OCI-M1 (cell line): Measurements from ENCODE around the gene QRFP.

Source experiments
- DNase-seq: peaks from one replicate; lab custom pipeline; 2025; lab: John Stamatoyannopoulos, UW

QRFP gene

DNA sequence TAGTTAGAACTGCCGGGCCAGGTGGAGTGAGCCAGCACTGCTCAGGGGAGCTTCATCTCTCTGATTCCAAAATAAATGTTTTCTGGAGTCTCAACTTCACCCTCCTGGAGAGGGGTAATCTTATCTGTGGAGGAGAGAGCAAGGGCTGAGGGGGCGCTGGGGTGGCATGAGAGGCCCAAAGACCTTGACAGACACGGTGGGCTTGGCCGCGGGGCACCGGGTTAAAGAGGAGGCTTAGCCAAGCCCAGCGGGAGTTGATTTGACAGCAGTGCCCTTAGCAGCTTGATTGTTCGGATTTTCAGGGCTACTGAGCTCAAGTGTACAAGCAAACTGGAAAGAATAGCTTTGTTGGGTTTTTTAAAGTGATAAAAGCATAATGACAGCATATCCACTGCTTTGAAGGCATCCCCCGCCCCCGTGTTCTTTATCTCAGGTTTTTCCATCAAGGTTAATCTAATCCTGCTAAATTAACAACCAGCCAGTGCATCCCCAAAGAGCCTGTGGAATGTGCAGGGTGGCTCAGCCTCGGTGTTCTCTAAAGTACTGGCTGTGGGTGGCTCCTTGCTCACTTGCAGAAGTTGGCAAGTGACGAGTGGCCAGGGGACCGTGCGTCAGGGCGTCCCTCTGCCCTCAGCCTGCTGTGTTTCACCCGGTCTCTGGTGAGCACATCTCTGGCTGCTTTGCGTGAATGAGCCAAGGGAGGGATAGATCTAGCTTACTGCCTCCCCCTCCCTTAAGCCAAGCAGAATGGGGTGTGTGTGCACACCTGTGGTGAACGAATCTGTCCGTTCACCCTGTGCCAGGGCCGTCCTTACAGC lies 5.5 kb downstream of the QRFP start:
- DNase-seq, result no peak

DNA sequence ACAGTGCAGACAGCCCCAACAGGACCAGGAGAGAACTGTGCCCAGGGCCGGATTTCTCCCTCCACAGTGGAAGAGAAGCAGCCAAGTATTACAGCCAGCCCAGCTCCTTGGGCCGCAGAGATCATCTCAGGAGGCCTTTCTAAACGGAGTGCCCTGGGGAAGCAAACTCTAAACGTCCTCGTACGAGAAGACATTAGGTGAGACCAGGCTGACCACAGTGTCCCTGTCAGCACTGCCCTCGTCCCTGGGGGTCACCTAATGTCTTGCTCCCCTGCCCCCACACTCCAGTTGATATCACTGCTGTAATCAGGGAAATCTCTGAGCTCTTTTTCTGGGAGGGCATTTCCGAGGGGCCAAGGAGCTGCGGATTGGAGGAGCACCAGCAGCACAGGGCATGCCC lies 6.5 kb downstream of the QRFP start:
- no peak for DNase-seq

DNA sequence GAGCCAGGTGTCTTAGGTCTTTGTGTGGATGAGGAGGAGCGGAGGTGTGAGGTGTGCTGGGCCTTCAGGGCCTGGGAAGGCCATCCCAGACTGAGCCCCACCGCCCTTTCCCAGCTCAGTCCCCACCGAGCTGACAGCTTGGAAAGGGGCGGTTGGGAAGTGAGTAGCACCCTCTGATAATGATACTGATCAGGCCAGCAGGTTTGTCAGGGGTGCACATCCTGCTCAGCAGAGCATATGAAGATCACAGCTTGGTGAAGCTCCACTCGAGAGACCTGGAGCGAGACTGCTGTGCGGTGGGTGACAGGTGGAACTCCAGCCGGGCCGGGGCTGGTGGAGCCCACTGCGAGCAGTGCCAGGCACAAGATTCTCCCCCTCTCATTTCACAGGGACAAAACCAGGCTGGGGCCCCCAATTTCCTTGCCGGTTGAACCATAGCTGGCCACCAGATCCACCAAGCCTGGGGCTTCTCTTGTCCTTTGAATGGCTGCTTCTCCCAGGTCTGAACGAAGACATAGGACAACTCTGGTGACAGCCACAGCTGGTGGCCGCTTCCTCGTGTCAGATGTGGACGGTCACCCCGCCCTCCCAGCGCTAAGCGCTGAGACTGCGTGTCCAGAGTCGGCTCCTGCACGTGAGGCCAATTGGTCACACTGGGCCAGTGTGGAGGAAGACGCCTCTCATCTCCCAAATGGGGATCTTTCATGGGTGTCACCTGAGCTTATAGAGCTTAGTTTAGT lies 8.3 kb downstream of the QRFP start:
- DNase-seq, result no peak

GRCh38 chr9:130887494-130888144 lies 9.0 kb downstream of the QRFP start:
- no peak for DNase-seq

DNA sequence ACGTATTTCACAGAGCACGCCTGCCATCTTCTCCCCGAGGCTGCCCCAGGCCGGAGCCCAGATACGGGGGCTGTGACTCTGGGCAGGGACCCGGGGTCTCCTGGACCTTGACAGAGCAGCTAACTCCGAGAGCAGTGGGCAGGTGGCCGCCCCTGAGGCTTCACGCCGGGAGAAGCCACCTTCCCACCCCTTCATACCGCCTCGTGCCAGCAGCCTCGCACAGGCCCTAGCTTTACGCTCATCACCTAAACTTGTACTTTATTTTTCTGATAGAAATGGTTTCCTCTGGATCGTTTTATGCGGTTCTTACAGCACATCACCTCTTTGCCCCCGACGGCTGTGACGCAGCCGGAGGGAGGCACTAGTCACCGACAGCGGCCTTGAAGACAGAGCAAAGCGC lies 9.6 kb downstream of the QRFP start:
- DNase-seq, result no peak

DNA sequence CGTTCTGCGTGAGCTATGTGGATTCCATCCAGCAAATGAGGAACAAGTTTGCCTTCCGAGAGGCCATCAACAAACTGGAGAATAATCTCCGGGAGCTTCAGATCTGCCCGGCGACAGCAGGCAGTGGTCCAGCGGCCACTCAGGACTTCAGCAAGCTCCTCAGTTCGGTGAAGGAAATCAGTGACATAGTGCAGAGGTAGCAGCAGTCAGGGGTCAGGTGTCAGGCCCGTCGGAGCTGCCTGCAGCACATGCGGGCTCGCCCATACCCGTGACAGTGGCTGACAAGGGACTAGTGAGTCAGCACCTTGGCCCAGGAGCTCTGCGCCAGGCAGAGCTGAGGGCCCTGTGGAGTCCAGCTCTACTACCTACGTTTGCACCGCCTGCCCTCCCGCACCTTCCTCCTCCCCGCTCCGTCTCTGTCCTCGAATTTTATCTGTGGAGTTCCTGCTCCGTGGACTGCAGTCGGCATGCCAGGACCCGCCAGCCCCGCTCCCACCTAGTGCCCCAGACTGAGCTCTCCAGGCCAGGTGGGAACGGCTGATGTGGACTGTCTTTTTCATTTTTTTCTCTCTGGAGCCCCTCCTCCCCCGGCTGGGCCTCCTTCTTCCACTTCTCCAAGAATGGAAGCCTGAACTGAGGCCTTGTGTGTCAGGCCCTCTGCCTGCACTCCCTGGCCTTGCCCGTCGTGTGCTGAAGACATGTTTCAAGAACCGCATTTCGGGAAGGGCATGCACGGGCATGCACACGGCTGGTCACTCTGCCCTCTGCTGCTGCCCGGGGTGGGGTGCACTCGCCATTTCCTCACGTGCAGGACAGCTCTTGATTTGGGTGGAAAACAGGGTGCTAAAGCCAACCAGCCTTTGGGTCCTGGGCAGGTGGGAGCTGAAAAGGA lies 10.9 kb downstream of the QRFP start:
- no peak for DNase-seq

DNA sequence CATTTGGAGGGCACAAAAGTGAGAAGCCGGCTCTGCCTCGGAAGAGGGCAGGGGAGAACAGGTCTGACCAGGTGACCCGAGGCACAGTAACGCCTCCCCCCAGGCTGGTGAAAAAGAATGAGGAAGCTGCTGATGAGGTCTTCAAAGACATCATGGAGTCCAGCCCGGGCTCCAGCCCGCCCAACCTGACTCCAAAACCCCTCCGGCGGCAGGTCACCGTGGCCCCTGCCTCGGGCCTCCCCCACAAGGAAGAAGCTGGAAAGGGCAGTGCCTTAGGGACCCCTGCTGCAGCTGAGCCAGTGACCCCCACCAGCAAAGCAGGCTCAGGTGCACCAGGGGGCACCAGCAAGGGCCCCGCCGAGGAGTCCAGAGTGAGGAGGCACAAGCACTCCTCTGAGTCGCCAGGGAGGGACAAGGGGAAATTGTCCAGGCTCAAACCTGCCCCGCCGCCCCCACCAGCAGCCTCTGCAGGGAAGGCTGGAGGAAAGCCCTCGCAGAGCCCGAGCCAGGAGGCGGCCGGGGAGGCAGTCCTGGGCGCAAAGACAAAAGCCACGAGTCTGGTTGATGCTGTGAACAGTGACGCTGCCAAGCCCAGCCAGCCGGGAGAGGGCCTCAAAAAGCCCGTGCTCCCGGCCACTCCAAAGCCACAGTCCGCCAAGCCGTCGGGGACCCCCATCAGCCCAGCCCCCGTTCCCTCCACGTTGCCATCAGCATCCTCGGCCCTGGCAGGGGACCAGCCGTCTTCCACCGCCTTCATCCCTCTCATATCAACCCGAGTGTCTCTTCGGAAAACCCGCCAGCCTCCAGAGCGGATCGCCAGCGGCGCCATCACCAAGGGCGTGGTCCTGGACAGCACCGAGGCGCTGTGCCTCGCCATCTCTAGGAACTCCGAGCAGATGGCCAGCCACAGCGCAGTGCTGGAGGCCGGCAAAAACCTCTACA lies 11.8 kb downstream of the QRFP start:
- no peak for DNase-seq

GRCh38 chr9:130884111-130884531 lies 12.5 kb downstream of the QRFP start:
- DNase-seq, result no peak

DNA sequence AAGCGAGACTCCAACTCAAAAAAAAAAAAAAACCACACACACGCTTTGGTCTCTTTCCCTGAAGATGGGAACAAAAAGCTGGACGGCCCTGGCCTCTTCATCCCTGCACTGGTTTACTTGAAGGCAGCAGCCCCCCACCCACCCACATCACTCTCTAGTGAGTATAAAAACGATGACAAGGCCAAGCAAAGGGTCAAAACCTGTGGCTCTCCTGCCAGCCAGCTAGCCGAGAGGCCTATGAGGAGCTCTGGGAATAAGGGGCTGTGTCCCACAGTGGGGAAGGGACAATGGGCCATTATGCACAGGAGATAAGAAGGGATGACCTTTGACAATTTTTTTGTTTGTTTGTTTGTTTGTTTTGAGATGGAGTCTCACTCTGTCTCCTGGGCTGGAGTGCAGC lies 13.1 kb downstream of the QRFP start:
- DNase-seq, result no peak

GRCh38 chr9:130882696-130883225 lies 13.9 kb downstream of the QRFP start:
- no peak for DNase-seq

GRCh38 chr9:130881516-130881915 lies 15.1 kb downstream of the QRFP start:
- DNase-seq, result no peak

DNA sequence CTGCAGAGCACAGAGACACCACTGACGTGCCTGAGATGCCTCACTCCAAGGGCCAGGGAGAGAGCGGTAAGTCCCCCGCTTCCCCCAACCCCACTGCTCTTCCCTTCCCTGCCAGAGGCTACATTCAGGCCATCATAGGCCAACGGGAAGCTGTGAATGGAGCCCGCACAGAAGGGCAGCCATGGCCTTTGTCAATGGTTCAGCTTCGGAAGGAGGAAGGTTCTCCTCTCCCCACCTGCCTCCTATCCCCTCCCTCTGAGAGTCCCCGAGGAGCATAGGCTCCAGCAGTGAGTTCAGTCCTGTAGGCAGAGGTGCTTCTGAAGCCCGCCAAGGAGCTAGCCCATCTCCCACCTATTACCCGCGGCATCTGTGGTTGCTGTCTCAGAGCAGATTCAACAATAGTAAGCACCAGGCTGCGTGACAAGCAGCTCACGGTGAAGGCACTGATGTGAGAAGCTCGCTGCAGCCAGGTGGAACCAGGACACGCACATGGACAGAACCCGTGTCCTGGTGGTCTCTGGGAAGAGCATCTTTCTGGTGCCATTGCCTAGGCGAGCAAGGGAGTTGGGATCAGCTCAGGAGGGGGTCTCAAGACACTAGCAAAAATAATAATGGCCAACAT lies 15.9 kb downstream of the QRFP start:
- DNase-seq, result no peak

DNA sequence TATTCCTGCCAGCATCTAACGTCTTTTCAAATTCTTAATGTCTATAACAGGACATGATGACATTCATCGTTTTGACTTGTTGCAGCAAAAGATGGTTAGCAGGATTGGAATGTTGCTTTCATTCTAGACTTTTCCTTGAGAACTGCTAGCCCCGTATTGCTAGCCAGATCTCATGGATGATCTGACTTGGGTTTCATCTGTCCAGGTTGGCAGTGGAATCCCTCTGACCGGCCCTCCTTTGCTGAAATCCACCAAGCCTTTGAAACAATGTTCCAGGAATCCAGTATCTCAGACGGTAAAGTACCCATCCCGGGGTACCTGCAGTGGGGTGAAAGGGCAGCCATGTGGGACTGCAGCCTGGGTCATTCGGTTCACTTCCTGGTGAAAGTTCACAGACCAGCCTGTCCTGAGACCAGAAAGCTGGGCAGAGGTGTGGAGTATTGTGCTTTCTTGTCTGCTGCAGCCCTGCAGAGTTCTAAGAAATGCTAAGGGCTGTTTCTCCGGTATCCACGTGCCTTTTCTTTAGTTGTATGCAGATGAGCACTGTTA lies 16.7 kb downstream of the QRFP start:
- DNase-seq, result no peak

DNA sequence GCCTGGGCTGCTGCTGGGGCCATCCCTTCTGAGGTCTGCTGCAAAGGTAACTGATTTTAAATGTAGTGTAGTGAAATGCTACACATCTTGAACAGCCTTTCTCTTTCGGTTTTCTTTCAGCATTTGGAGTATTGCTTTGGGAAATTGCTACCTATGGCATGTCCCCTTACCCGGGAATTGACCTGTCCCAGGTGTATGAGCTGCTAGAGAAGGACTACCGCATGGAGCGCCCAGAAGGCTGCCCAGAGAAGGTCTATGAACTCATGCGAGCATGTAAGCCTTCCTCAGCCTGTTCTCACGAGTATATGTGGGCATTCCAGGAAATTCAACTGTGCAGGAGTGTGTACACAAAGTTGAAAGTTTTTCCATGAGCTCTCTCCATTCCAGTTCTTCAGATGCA lies 18.3 kb downstream of the QRFP start:
- no peak for DNase-seq

DNA sequence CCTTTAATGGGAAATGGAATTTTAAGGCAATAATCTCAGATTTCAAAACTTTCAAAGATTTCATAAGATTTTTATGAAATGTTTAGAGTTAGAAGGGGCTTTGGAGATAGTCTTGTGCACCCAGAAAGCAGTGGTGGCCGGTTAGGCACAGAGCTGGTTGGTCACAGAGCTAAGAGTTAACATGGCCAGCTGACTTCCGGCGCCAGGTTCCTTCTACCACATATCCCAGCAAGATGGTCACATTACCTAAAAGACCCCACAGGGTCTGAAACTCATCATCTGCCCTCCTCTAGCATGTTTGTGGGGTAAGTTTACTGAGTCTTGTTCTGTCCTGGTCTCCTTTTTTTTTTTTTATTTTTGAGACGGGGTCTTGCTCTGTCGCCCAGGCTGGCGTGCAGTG lies 19.3 kb downstream of the QRFP start:
- no peak for DNase-seq

DNA sequence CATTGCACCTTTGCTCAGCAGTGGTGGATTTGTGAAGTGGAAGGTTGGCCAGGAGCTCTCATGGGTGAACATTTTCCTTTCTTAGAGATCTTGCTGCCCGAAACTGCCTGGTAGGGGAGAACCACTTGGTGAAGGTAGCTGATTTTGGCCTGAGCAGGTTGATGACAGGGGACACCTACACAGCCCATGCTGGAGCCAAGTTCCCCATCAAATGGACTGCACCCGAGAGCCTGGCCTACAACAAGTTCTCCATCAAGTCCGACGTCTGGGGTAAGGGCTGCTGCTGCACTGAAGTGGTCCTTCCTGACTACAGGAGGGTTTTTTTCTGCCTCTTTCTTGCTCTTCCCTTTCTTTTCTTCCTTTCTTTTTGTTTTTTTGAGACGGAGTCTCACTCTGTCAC lies 21.8 kb downstream of the QRFP start:
- no peak for DNase-seq

GRCh38 chr9:130873966-130874365 lies 22.6 kb downstream of the QRFP start:
- no peak for DNase-seq

- DNase-seq, result no peak
Observed at GRCh38 chr9:130872912-130873503, 23.6 kb downstream of the QRFP start.

DNA sequence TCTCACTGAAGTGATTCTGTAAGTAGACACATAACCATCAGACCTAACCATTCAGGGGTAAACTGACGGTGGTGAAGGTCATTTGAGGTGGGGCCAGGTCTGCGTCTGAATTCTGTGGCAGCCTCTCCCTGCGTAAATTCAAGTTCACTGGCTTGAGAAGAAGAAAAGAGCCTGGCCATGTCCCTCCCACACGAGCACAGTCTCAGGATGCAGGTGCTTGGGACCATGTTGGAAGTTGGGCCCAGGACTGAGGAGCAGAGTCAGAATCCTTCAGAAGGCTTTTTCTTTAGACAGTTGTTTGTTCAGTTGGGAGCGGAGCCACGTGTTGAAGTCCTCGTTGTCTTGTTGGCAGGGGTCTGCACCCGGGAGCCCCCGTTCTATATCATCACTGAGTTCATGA lies 24.1 kb downstream of the QRFP start:
- DNase-seq, result no peak
